ENCODE results near the gene MSRB2. TPM values are rescaled to one million over a fixed set of nuclear protein-coding genes. Genes with fewer than 3 reads are reported as not detected.
"Not testable (repeated sequence)": the region's sequence is repeated elsewhere in the genome, so short reads cannot be mapped to it uniquely, and the experiment has no call there.

Gene MSRB2
- total RNA-seq, 2 experiments from 2014 or later, result 11.1 to 12.1 TPM

- POLR2A ChIA-PET, result no interaction called here
- Mint-ChIP-seq H3K27me3 (peaks cover 9% of the 10 kb centered on the region), H3K36me3 (no peaks in the 10 kb centered on the region), H3K4me3 (no peak overlapping the region), H3K27ac (no peak overlapping the region), H3K9me3 (no peaks in the 10 kb centered on the region), H3K4me1 (peaks cover 2% of the 10 kb centered on the region)
- ATAC-seq (ENCODE audit: low read depth), result no peak
- DNase-seq, result no peak
These were observed 31.2 kb upstream of the MSRB2 start for GRCh38 chr10:23063973-23064812.

GRCh38 chr10:23064813-23065114, 30.6 kb upstream of the MSRB2 start:
- DNase-seq; ATAC-seq (ENCODE audit: low read depth); H3K4me1 Mint-ChIP-seq; H3K4me3 Mint-ChIP-seq; H3K9me3 Mint-ChIP-seq; POLR2A ChIA-PET; H3K36me3 Mint-ChIP-seq; H3K27ac Mint-ChIP-seq; H3K27me3 Mint-ChIP-seq: not testable (repeated sequence)

GRCh38 chr10:23065181-23065948, 30.0 kb upstream of the MSRB2 start:
- no peaks in the 10 kb centered on the region for H3K36me3 Mint-ChIP-seq
- peaks cover 8% of the 10 kb centered on the region for H3K27me3 Mint-ChIP-seq
- POLR2A ChIA-PET, result no interaction called here
- H3K4me3 Mint-ChIP-seq, result no peak overlapping the region
- no peak overlapping the region for H3K27ac Mint-ChIP-seq
- no peak for ATAC-seq (ENCODE audit: low read depth)
- no peaks in the 10 kb centered on the region for H3K9me3 Mint-ChIP-seq
- DNase-seq, result no peak
- H3K4me1 Mint-ChIP-seq, result peaks cover 2% of the 10 kb centered on the region

- Mint-ChIP-seq H3K4me1 (peaks cover 2% of the 10 kb centered on the region), H3K9me3 (no peaks in the 10 kb centered on the region), H3K27me3 (no peaks in the 10 kb centered on the region), H3K36me3 (no peaks in the 10 kb centered on the region), H3K4me3 (no peak overlapping the region), H3K27ac (no peak overlapping the region)
- POLR2A ChIA-PET, result no interaction called here
- DNase-seq (no peak), ATAC-seq (ENCODE audit: low read depth) (no peak)
These were observed 28.0 kb upstream of the MSRB2 start for GRCh38 chr10:23067337-23067736.

- peaks cover 2% of the 10 kb centered on the region for H3K4me1 Mint-ChIP-seq
- ATAC-seq (ENCODE audit: low read depth) (peak; percentile 66), DNase-seq (peak; percentile 65)
- no peak overlapping the region for H3K4me3 Mint-ChIP-seq
- POLR2A ChIA-PET, result no interaction called here
- H3K27ac Mint-ChIP-seq, result no peak overlapping the region
- no peaks in the 10 kb centered on the region for H3K9me3 Mint-ChIP-seq
- no peaks in the 10 kb centered on the region for H3K27me3 Mint-ChIP-seq
- H3K36me3 Mint-ChIP-seq, result no peaks in the 10 kb centered on the region
These were observed 27.2 kb upstream of the MSRB2 start for GRCh38 chr10:23067939-23068775.

- no peak for ATAC-seq (ENCODE audit: low read depth)
- no peak overlapping the region for H3K27ac Mint-ChIP-seq
- peaks cover 2% of the 10 kb centered on the region for H3K4me1 Mint-ChIP-seq
- no peaks in the 10 kb centered on the region for H3K27me3 Mint-ChIP-seq
- H3K36me3 Mint-ChIP-seq, result no peaks in the 10 kb centered on the region
- no peak overlapping the region for H3K4me3 Mint-ChIP-seq
- DNase-seq, result no peak
- H3K9me3 Mint-ChIP-seq, result no peaks in the 10 kb centered on the region
- POLR2A ChIA-PET, result no interaction called here
These were observed 26.2 kb upstream of the MSRB2 start for GRCh38 chr10:23069019-23069815.

- H3K27ac Mint-ChIP-seq; H3K9me3 Mint-ChIP-seq; H3K4me3 Mint-ChIP-seq; ATAC-seq (ENCODE audit: low read depth); H3K27me3 Mint-ChIP-seq; H3K4me1 Mint-ChIP-seq; POLR2A ChIA-PET; DNase-seq; H3K36me3 Mint-ChIP-seq: not testable (repeated sequence)
These were observed 25.1 kb upstream of the MSRB2 start for GRCh38 chr10:23070092-23070912.

GRCh38 chr10:23070913-23071218, 24.5 kb upstream of the MSRB2 start:
- H3K27me3 Mint-ChIP-seq, result no peaks in the 10 kb centered on the region
- no peak for DNase-seq
- no peak overlapping the region for H3K27ac Mint-ChIP-seq
- H3K9me3 Mint-ChIP-seq, result no peaks in the 10 kb centered on the region
- no peak overlapping the region for H3K4me3 Mint-ChIP-seq
- POLR2A ChIA-PET, result no interaction called here
- no peaks in the 10 kb centered on the region for H3K36me3 Mint-ChIP-seq
- no peak for ATAC-seq (ENCODE audit: low read depth)
- H3K4me1 Mint-ChIP-seq, result peaks cover 2% of the 10 kb centered on the region

GRCh38 chr10:23072593-23072992, 22.8 kb upstream of the MSRB2 start:
- POLR2A ChIA-PET, result not testable (repeated sequence)

GRCh38 chr10:23073527-23073926, 21.9 kb upstream of the MSRB2 start:
- POLR2A ChIA-PET, result no interaction called here
- H3K4me1 Mint-ChIP-seq, result no peaks in the 10 kb centered on the region
- ATAC-seq (ENCODE audit: low read depth) (no peak), DNase-seq (no peak)
- peaks cover 7% of the 10 kb centered on the region for H3K27me3 Mint-ChIP-seq
- H3K4me3 Mint-ChIP-seq, result no peak overlapping the region
- no peaks in the 10 kb centered on the region for H3K36me3 Mint-ChIP-seq
- H3K9me3 Mint-ChIP-seq, result no peaks in the 10 kb centered on the region
- no peak overlapping the region for H3K27ac Mint-ChIP-seq

More at GRCh38 chr10:23072593-23072992, 22.8 kb upstream of the MSRB2 start:
- H3K4me3 Mint-ChIP-seq; ATAC-seq (ENCODE audit: low read depth); H3K4me1 Mint-ChIP-seq; H3K36me3 Mint-ChIP-seq; H3K27ac Mint-ChIP-seq; H3K27me3 Mint-ChIP-seq; H3K9me3 Mint-ChIP-seq; DNase-seq: not testable (repeated sequence)

- H3K4me1 Mint-ChIP-seq, result no peaks in the 10 kb centered on the region
- POLR2A ChIA-PET, result no interaction called here
- H3K9me3 Mint-ChIP-seq, result no peaks in the 10 kb centered on the region
- H3K27me3 Mint-ChIP-seq, result peaks cover 14% of the 10 kb centered on the region
- DNase-seq (no peak), ATAC-seq (ENCODE audit: low read depth) (no peak)
- no peak overlapping the region for H3K4me3 Mint-ChIP-seq
- no peaks in the 10 kb centered on the region for H3K36me3 Mint-ChIP-seq
- no peak overlapping the region for H3K27ac Mint-ChIP-seq
These were observed 19.7 kb upstream of the MSRB2 start for GRCh38 chr10:23075672-23076071.

- no peaks in the 10 kb centered on the region for H3K36me3 Mint-ChIP-seq
- H3K4me1 Mint-ChIP-seq, result no peaks in the 10 kb centered on the region
- ATAC-seq (ENCODE audit: low read depth) (no peak), DNase-seq (no peak)
- POLR2A ChIA-PET, result no interaction called here
- H3K27ac Mint-ChIP-seq, result no peak overlapping the region
- no peaks in the 10 kb centered on the region for H3K9me3 Mint-ChIP-seq
- H3K27me3 Mint-ChIP-seq, result peaks cover 25% of the 10 kb centered on the region
- H3K4me3 Mint-ChIP-seq, result no peak overlapping the region
These were observed 17.3 kb upstream of the MSRB2 start for GRCh38 chr10:23078114-23078513.
